ENCODE measurements around the gene SCGB1A1.

GRCh38 chr11:62423012-62423411 is 4.2 kb downstream of the SCGB1A1 start:
- no peak for TF ChIP-seq CTCF (IDR thresholded peaks at IDR 0.05)
- no peak for TF ChIP-seq ZFX (IDR thresholded peaks at IDR 0.05; ENCODE audit: borderline replicate concordance)
